SKM-1 (cell line): ENCODE measurements around the gene MYOF.
"Not testable (repeated sequence)": the region's sequence is repeated elsewhere in the genome, so short reads cannot be mapped to it uniquely, and the experiment has no call there.

Source experiments
- DNase-seq: peaks from one replicate; lab custom pipeline; 2025; ENCODE audit not compliant: unreplicated experiment; lab: John Stamatoyannopoulos, UW

The MYOF gene

DNA sequence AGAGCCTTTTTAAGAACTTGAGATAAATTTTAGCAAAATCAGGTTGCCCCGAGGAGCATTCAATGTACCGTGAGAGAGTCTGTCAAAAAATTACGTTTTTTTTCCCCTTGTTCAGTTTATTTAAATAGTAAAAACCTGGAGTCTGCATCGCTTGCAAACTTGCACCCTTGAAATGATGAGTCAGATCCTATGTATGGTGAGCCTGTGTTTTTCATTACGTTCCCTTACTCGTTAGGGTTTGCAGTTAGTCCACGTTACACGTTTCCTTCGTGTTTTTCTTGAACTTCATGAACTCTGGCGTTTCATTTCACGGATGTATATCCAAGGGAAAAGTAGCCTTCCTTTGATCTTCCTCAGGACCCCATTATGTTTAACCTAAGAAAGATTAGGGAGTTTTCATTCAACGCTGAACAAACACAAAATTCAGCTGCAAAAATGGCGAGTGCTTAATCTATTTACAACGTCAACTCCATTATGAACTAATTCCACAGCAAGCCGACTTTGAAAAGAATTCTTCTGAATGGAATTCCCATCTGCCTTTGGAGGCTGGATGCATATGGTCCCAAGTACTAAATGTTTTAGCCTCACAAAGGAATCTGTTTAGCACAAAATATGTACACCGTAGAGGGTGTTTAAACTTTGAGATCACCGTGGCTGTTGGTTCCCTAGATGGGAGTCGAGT lies 182.4 kb downstream of the MYOF start:
- DNase-seq: no peak

- DNase-seq: no peak
Observed at GRCh38 chr10:93299195-93299594, 182.9 kb downstream of the MYOF start.

DNA sequence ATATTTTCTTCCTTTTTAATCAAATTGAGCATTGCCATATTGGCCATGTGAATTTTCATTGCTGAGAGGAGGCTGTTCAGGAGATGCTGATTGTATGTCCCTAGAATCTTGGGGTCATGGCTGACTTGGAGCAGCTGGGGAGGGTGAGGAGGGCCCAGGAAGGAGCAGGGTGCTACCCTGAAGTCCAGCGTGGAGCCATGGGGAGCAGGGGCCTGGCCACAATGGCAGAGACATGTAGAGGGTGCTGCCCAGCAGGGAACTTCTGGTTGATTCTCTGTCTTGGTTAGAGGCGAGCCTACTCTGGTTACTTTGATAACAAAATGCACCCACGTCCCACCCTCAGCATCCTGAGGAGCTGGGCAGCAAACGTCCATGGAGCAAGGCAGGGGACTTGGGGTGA lies 186.0 kb downstream of the MYOF start:
- DNase-seq: no peak

GRCh38 chr10:93293999-93294398 lies 188.1 kb downstream of the MYOF start:
- no peak for DNase-seq

GRCh38 chr10:93290661-93291354 lies 191.3 kb downstream of the MYOF start:
- no peak for DNase-seq

DNA sequence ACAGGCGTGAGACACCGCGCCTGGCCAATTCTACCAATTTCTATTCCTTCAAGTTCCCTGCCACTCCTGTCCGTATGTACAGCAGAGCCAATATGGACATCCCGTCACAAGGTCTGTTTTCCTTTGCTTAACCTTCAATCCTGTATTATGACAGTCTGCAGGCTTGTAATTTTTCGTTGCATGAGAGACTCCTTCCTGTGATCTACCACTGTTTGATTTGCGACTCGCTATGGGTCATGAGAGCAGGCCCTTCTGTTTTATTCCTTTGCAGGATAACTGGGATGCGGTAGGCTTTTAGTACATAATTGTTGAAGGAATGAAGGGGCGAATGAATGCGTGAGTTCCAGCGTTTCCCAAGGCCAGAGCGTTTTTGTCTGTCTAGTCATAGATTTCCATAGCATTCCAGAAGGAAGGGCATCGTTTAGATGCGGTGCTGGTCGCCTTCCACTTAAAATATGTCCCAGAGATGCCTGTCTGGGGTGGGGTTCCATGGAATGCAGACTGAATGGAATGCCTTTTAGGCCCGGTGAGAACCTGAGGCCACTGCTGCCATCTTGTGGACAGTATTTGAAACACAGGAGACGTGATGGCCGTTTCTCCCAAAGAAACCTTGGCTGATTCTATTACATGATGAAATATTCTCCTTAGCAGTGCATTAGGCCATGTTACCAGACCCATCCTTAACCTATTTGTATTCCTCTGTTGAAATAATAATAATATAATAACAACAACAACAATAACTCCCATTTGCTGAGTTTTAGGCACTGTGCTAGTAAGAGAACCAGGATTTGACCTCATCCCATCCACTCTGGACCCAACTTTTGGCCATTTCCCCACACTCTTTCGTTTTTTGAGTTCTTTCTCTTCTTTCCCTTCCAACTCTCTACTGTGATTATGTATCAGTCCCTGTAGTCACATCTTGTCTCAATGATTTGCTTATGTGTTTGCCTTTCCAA lies 193.2 kb downstream of the MYOF start:
- DNase-seq: peak; percentile 38

GRCh38 chr10:93287775-93288174 lies 194.4 kb downstream of the MYOF start:
- no peak for DNase-seq

- not testable (repeated sequence) for DNase-seq
Observed at GRCh38 chr10:93284246-93284645, 197.9 kb downstream of the MYOF start.

- DNase-seq: no peak
Observed at GRCh38 chr10:93281367-93281720, 200.8 kb downstream of the MYOF start.

DNA sequence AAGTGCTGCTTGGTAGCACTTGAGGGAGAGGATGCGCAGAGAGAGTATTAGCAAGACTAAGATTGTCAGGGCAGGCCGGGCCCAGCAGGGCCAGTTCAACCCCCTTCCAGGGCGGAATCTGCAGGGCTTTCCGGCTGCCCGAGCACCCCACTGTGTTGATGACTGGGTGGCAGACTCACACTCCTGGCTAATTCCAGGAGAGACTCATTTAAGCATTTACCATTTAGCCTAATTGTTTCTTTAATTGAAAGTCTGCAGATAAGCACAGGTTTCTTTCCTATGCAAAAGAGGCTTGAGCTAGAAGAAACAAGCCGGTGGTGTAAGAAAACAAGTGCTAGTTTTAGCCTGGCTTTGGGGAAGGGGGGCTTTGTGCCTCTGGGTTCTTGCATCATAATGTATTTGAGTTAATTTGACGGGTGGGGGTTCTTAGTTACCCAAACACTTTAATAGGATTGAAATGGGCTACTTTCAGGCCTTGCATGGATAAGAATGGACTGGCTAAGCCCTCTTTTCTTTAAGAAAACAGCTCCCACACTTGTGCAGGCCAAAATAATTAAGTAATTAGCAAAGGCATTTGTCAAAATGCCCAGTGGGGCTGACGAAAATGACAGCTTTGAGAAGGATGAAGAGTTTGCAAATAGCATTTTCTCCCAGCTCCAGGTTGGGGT lies 201.3 kb downstream of the MYOF start:
- no peak for DNase-seq

DNA sequence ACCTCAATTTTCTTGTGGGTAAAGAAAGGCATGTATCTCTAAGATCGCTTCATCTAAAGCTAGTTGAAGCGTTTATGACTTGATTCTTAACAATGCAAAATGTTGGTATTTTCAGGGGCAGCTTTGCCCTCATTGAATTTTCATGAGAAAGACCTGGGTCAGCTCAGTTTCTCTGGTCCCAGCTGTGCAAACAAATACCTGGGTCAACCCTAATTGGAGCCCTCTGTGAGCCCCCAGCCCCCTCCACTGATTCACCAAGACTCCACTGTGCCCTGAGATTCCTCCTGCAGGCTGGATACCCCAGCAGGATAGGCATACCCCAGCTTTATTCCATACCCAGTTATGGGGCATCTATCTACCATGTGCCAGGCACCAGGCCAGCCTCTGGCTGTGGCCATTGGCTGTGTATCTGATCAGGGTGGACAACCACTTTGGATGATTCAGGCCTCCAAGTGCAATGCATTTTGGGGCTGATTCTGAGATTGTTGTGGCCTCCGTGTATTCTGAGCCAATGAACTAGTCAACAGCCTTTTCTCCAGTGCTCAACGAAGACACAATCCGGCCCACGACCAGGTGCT lies 201.9 kb downstream of the MYOF start:
- DNase-seq: no peak

GRCh38 chr10:93277360-93277759 lies 204.8 kb downstream of the MYOF start:
- DNase-seq: no peak

DNA sequence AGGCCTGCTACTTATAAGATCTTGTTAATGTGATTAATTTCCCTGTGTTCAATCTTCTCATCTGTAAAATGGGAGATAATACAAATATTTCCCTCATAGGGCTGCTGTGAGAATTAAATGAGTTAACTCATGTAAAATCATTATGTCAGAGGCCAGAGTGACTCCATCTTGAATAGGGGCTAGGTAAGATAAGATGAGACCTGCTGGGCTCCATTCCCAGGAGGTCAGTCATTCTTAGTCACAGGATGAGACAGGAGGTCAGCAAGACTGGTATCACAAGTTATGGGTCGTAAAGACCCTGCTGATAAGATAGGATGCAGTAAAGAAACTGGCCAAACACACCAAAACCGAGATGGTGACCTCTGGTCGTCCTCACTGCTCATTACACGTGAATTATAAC lies 207.7 kb downstream of the MYOF start:
- DNase-seq: no peak

- no peak for DNase-seq
Observed at GRCh38 chr10:93272884-93273675, 209.1 kb downstream of the MYOF start.

- no peak for DNase-seq
Observed at GRCh38 chr10:93271347-93271746, 210.8 kb downstream of the MYOF start.

DNA sequence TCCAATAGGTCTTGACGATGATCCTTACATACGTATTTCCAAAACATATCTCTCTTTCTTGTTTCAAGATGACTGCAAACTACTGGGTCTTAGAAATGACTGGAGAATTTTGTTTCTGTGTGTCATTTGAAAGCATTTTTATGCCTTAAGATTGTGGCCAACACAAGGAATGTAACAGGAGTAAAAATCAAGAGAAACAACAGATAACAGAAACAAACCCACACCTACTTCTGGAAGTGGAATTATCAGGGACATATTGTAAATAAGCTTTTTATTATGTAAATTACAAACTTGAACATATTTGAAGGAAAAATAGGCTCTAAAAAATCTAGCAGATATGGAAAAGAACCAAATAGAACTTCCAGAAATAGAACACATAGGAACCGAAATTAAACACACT lies 212.9 kb downstream of the MYOF start:
- no peak for DNase-seq

- DNase-seq: no peak
Observed at GRCh38 chr10:93268021-93268420, 214.1 kb downstream of the MYOF start.

- no peak for DNase-seq
Observed at GRCh38 chr10:93267521-93267920, 214.6 kb downstream of the MYOF start.

DNA sequence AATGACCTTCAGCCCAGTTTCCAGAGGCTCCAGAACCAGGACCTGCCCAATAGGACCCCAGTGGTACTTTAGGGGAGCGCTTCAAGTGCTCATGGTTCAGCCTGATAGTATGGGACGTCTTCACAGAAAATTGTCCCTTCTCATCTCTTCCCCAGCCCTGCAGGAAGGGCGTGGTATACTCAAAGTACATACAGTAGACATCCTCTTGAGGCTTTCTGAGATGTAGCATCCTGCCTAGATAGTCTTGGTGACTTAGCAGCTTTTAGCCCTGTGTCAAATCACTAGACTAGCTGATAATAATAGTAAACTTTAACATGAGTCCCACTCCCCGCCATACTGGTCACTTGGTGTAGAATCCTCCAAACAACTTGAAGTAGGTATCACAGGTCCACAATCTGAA lies 215.3 kb downstream of the MYOF start:
- no peak for DNase-seq

DNA sequence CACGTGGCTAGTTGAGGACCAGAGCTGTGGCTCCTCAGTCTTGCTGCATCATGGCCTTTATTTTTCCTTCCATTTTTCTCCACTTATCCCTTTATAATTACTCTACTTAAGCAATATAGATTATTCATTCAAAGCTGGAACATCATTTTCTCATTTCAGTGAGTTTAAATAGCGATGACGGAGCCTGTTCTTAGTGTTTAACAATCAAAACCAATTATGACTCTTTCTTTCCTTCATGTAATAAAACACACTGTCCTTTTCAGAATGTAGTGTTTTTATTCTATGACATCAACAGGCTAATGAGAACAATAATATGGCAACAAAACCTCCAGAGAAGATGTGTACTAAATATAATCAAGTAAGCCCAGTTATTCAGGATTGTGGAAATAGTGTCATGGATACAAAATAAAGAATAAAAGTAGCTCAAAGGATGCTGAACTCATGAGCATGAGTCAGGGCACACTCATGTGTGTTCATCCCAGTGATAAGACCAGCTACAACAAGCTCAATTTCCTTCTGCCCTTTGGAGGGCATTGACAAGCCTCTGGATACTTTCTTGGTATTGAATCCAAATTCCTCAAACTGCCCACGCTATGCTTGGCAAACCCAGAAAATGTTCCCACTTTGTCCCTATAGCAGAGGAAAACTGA lies 220.0 kb downstream of the MYOF start:
- DNase-seq: no peak
